Effector memory CD4-positive, alpha-beta T cell (primary cell): Measurements from ENCODE around the gene TRPC6.
"Not testable (repeated sequence)": the region's sequence is repeated elsewhere in the genome, so short reads cannot be mapped to it uniquely, and the experiment has no call there.

Experiments
- DNase-seq, 3 donors: peaks; one replicate each; pipeline ENCODE4 v3.0.0-alpha.2; 2020
- H3K27ac ChIP-seq: 2 replicates; pipeline ENCODE4 v1.7.0; 2013; ENCODE audit warnings: mild to moderate bottlenecking, low read length, moderate library complexity; ENCODE audit not compliant: insufficient read depth, poor library complexity, severe bottlenecking
- H3K27me3 ChIP-seq: replicated peaks from 2 replicates; pipeline ENCODE4 v1.7.0; 2013; ENCODE audit warnings: mild to moderate bottlenecking, low read length; ENCODE audit not compliant: insufficient read depth, control insufficient read depth, poor library complexity, severe bottlenecking
- H3K36me3 ChIP-seq: 2 replicates; pipeline ENCODE4 v1.7.0; 2013; ENCODE audit warnings: mild to moderate bottlenecking, low read length, moderate library complexity; ENCODE audit not compliant: control insufficient read depth, insufficient read depth
- H3K4me1 ChIP-seq: 2 replicates; pipeline ENCODE4 v1.7.0; 2013; ENCODE audit warnings: low read length, mild to moderate bottlenecking; ENCODE audit not compliant: control insufficient read depth, insufficient read depth, poor library complexity, severe bottlenecking
- H3K4me3 ChIP-seq: 2 replicates; pipeline ENCODE4 v1.7.0; 2013; ENCODE audit warnings: low read length, low read depth, mild to moderate bottlenecking; ENCODE audit not compliant: insufficient read depth, poor library complexity, severe bottlenecking
- H3K9me3 ChIP-seq: 2 replicates; pipeline ENCODE4 v1.7.0; 2013; ENCODE audit warnings: mild to moderate bottlenecking, low read length, moderate library complexity; ENCODE audit not compliant: control insufficient read depth

The TRPC6 gene

GRCh38 chr11:101444164-101444563, 139.6 kb downstream of the TRPC6 start:
- Histone ChIP-seq H3K4me3 (no peak overlapping the region), H3K4me1 (no peaks in the 10 kb centered on the region), H3K27me3 (no peaks in the 10 kb centered on the region), H3K36me3 (no peaks in the 10 kb centered on the region), H3K27ac (no peak overlapping the region), H3K9me3 (no peaks in the 10 kb centered on the region)
- no peak for DNase-seq

GRCh38 chr11:101442936-101443521, 140.8 kb downstream of the TRPC6 start:
- no peaks in the 10 kb centered on the region for H3K36me3 ChIP-seq
- DNase-seq = no peak
- H3K27me3 ChIP-seq = no peaks in the 10 kb centered on the region
- H3K4me3 ChIP-seq = no peak overlapping the region
- no peak overlapping the region for H3K27ac ChIP-seq
- no peaks in the 10 kb centered on the region for H3K4me1 ChIP-seq
- no peaks in the 10 kb centered on the region for H3K9me3 ChIP-seq

- H3K4me3 ChIP-seq = no peak overlapping the region
- H3K4me1 ChIP-seq = no peaks in the 10 kb centered on the region
- H3K36me3 ChIP-seq = no peaks in the 10 kb centered on the region
Measured at GRCh38 chr11:101442171-101442570, 141.6 kb downstream of the TRPC6 start.

GRCh38 chr11:101441747-101442146, 142.1 kb downstream of the TRPC6 start:
- no peaks in the 10 kb centered on the region for H3K9me3 ChIP-seq
- H3K4me1 ChIP-seq = no peaks in the 10 kb centered on the region
- no peaks in the 10 kb centered on the region for H3K27me3 ChIP-seq
- no peak for DNase-seq
- no peak overlapping the region for H3K4me3 ChIP-seq
- H3K27ac ChIP-seq = no peak overlapping the region
- no peaks in the 10 kb centered on the region for H3K36me3 ChIP-seq

More at GRCh38 chr11:101442171-101442570, 141.6 kb downstream of the TRPC6 start:
- no peak for DNase-seq
- H3K9me3 ChIP-seq = no peaks in the 10 kb centered on the region
- no peaks in the 10 kb centered on the region for H3K27me3 ChIP-seq
- H3K27ac ChIP-seq = no peak overlapping the region

- no peaks in the 10 kb centered on the region for H3K9me3 ChIP-seq
- DNase-seq = no peak
Measured at GRCh38 chr11:101439488-101439887, 144.3 kb downstream of the TRPC6 start.

GRCh38 chr11:101438708-101439107, 145.1 kb downstream of the TRPC6 start:
- H3K36me3 ChIP-seq, H3K4me3 ChIP-seq, H3K9me3 ChIP-seq, H3K4me1 ChIP-seq, H3K27ac ChIP-seq, H3K27me3 ChIP-seq, DNase-seq: not testable (repeated sequence)

More at GRCh38 chr11:101439488-101439887, 144.3 kb downstream of the TRPC6 start:
- Histone ChIP-seq H3K27ac (no peak overlapping the region), H3K4me3 (no peak overlapping the region), H3K4me1 (no peaks in the 10 kb centered on the region), H3K36me3 (no peaks in the 10 kb centered on the region), H3K27me3 (no peaks in the 10 kb centered on the region)

GRCh38 chr11:101438126-101438525, 145.7 kb downstream of the TRPC6 start:
- no peak overlapping the region for H3K4me3 ChIP-seq
- H3K27ac ChIP-seq = no peak overlapping the region
- H3K36me3 ChIP-seq = no peaks in the 10 kb centered on the region
- H3K27me3 ChIP-seq = no peaks in the 10 kb centered on the region
- H3K9me3 ChIP-seq = no peaks in the 10 kb centered on the region
- no peaks in the 10 kb centered on the region for H3K4me1 ChIP-seq
- DNase-seq = no peak

- no peak for DNase-seq
- Histone ChIP-seq H3K4me3 (no peak overlapping the region), H3K27ac (no peak overlapping the region), H3K4me1 (no peaks in the 10 kb centered on the region), H3K36me3 (no peaks in the 10 kb centered on the region), H3K27me3 (no peaks in the 10 kb centered on the region), H3K9me3 (no peaks in the 10 kb centered on the region)
Measured at GRCh38 chr11:101436511-101437142, 147.2 kb downstream of the TRPC6 start.

GRCh38 chr11:101435408-101435973, 148.3 kb downstream of the TRPC6 start:
- no peak overlapping the region for H3K27ac ChIP-seq
- H3K36me3 ChIP-seq = no peaks in the 10 kb centered on the region

GRCh38 chr11:101434026-101434643, 149.7 kb downstream of the TRPC6 start:
- no peak for DNase-seq
- Histone ChIP-seq H3K9me3 (no peaks in the 10 kb centered on the region), H3K4me1 (no peaks in the 10 kb centered on the region), H3K4me3 (no peak overlapping the region), H3K36me3 (no peaks in the 10 kb centered on the region), H3K27ac (no peak overlapping the region), H3K27me3 (no peaks in the 10 kb centered on the region)

More at GRCh38 chr11:101435408-101435973, 148.3 kb downstream of the TRPC6 start:
- no peak for DNase-seq
- H3K4me1 ChIP-seq = no peaks in the 10 kb centered on the region
- H3K9me3 ChIP-seq = no peaks in the 10 kb centered on the region
- H3K27me3 ChIP-seq = no peaks in the 10 kb centered on the region
- H3K4me3 ChIP-seq = no peak overlapping the region
